ENCODE measurements around the gene ZNG1A.
"Not testable (repeated sequence)": the region's sequence is repeated elsewhere in the genome, so short reads cannot be mapped to it uniquely, and the experiment has no call there.

The ZNG1A gene

GRCh38 chr9:178140-178825, 573 bp downstream of the ZNG1A start:
- DNase-seq (ENCODE audit: low read depth), result not testable (repeated sequence)

- DNase-seq (ENCODE audit: low read depth), result not testable (repeated sequence)
These were observed 9.1 kb downstream of the ZNG1A start for GRCh38 chr9:169757-170156.

- DNase-seq (ENCODE audit: low read depth), result not testable (repeated sequence)
These were observed 19.0 kb downstream of the ZNG1A start for GRCh38 chr9:159871-160270.

- DNase-seq (ENCODE audit: low read depth), result not testable (repeated sequence)
These were observed 27.7 kb downstream of the ZNG1A start for GRCh38 chr9:151173-151572.

- not testable (repeated sequence) for DNase-seq (ENCODE audit: low read depth)
These were observed 39.0 kb downstream of the ZNG1A start for GRCh38 chr9:139880-140279.

- DNase-seq (ENCODE audit: low read depth), result not testable (repeated sequence)
These were observed 60.8 kb downstream of the ZNG1A start, which contains the start of gene FOXD4 for GRCh38 chr9:117995-118467. TSS of gene FOXD4 (minus strand) at chr9:118417. CDS start at chr9:118119, 298 bp downstream.

GRCh38 chr9:117144-117994, 61.5 kb downstream of the ZNG1A start:
- not testable (repeated sequence) for DNase-seq (ENCODE audit: low read depth)

- DNase-seq (ENCODE audit: low read depth), result not testable (repeated sequence)
These were observed 62.4 kb downstream of the ZNG1A start for GRCh38 chr9:116239-117077.

- DNase-seq (ENCODE audit: low read depth), result not testable (repeated sequence)
These were observed 63.8 kb downstream of the ZNG1A start for GRCh38 chr9:115118-115451.

GRCh38 chr9:114267-115117, 64.4 kb downstream of the ZNG1A start:
- not testable (repeated sequence) for DNase-seq (ENCODE audit: low read depth)

- not testable (repeated sequence) for DNase-seq (ENCODE audit: low read depth)
These were observed 65.2 kb downstream of the ZNG1A start for GRCh38 chr9:113468-114266.

GRCh38 chr9:112589-113467, 66.0 kb downstream of the ZNG1A start:
- not testable (repeated sequence) for DNase-seq (ENCODE audit: low read depth)

GRCh38 chr9:110672-111071, 68.2 kb downstream of the ZNG1A start:
- not testable (repeated sequence) for DNase-seq (ENCODE audit: low read depth)

- DNase-seq (ENCODE audit: low read depth), result not testable (repeated sequence)
These were observed 69.3 kb downstream of the ZNG1A start for GRCh38 chr9:109540-109939.

- not testable (repeated sequence) for DNase-seq (ENCODE audit: low read depth)
These were observed 69.9 kb downstream of the ZNG1A start for GRCh38 chr9:108742-109495.

- DNase-seq (ENCODE audit: low read depth), result not testable (repeated sequence)
These were observed 72.9 kb downstream of the ZNG1A start for GRCh38 chr9:105991-106390.

- DNase-seq (ENCODE audit: low read depth), result not testable (repeated sequence)
These were observed 78.4 kb downstream of the ZNG1A start for GRCh38 chr9:100430-100829.

- DNase-seq (ENCODE audit: low read depth), result not testable (repeated sequence)
These were observed 79.0 kb downstream of the ZNG1A start for GRCh38 chr9:99867-100266.

Data from stimulated activated CD8-positive, alpha-beta memory T cell treated with anti-CD3 and anti-CD28 coated beads, Interleukin-12 subunit alpha, Interleukin-12 subunit beta, amount 100 ng/mL, for 1 hour (primary cell).